OCI-LY3 (cell line): Measurements from ENCODE around the gene LSR.

ENCODE experiments used
- H2AFZ ChIP-seq: fragments of 200-600, 300-600 bp; shearing (Covaris generic); 2 replicates; pipeline ENCODE4 v1.6.0; 2014; ENCODE audit warnings: antibody characterized with exemption, low read depth, low read length
- H3K27ac ChIP-seq: fragments of 200-600, 300-600 bp; sonication (generic); 2 replicates; pipeline ENCODE4 v1.5.1; 2014; ENCODE audit warnings: mild to moderate bottlenecking, low read length, moderate library complexity, mixed read lengths
- H3K27me3 ChIP-seq: fragments of 200-600, 300-600 bp; sonication (generic); 2 replicates; pipeline ENCODE4 v1.6.1; 2014; ENCODE audit warnings: low read depth, low read length, mixed read lengths
- H3K36me3 ChIP-seq: fragments of 200-600, 300-600 bp; sonication (generic); replicated peaks from 2 replicates; pipeline ENCODE3; 2014; ENCODE audit warnings: low read depth, low read length, mixed read lengths
- H3K4me1 ChIP-seq: fragments of 300-600, 200-600 bp; sonication (generic); 2 replicates; pipeline ENCODE4 v1.6.1; 2014; ENCODE audit warnings: low read length, mixed read lengths
- H3K4me2 ChIP-seq: fragments of 200-600, 300-600 bp; sonication (generic); 2 replicates; pipeline ENCODE4 v1.6.1; 2014; ENCODE audit warnings: low read length, mixed read lengths
- H3K4me3 ChIP-seq: fragments of 300-600, 200-600 bp; sonication (generic); 2 replicates; pipeline ENCODE4 v1.5.1; 2014; ENCODE audit warnings: antibody characterized with exemption, mild to moderate bottlenecking, low read length, moderate library complexity
- H3K79me2 ChIP-seq: fragments of 300-600, 200-600 bp; shearing (Covaris generic); 2 replicates; pipeline ENCODE4 v1.6.1; 2014; ENCODE audit warnings: mild to moderate bottlenecking, low read length, mixed read lengths
- H3K9ac ChIP-seq: fragments of 300-600, 200-600 bp; shearing (Covaris generic); 2 replicates; pipeline ENCODE4 v1.6.0; 2014; ENCODE audit warnings: mild to moderate bottlenecking, low read length, moderate library complexity
- H3K9me3 ChIP-seq: fragments of 200-600, 300-600 bp; shearing (Covaris generic); 2 replicates; pipeline ENCODE4 v1.6.1; 2014; ENCODE audit warnings: low read length, mixed read lengths; ENCODE audit not compliant: insufficient read depth
- H4K20me1 ChIP-seq: fragments of 200-600, 300-600 bp; sonication (generic); 2 replicates; pipeline ENCODE4 v1.6.1; 2016; ENCODE audit warnings: low read length, mixed read lengths; ENCODE audit not compliant: insufficient read depth
- EZH2phosphoT487 ChIP-seq: fragments of 200-600 bp; shearing (Covaris generic); IDR thresholded peaks from 2 replicates; pipeline ENCODE4 v1.6.1; 2018; ENCODE audit warnings: antibody characterized with exemption, mixed run types, low read depth
- TF ChIP-seq, protein P1 (sequence below): fragments of 200-600, 300-600 bp; sonication (generic); IDR thresholded peaks from 2 replicates; pipeline ENCODE4 v1.5.1; 2014; ENCODE audit warnings: antibody characterized with exemption, low read length, low read depth

Gene LSR

DNA sequence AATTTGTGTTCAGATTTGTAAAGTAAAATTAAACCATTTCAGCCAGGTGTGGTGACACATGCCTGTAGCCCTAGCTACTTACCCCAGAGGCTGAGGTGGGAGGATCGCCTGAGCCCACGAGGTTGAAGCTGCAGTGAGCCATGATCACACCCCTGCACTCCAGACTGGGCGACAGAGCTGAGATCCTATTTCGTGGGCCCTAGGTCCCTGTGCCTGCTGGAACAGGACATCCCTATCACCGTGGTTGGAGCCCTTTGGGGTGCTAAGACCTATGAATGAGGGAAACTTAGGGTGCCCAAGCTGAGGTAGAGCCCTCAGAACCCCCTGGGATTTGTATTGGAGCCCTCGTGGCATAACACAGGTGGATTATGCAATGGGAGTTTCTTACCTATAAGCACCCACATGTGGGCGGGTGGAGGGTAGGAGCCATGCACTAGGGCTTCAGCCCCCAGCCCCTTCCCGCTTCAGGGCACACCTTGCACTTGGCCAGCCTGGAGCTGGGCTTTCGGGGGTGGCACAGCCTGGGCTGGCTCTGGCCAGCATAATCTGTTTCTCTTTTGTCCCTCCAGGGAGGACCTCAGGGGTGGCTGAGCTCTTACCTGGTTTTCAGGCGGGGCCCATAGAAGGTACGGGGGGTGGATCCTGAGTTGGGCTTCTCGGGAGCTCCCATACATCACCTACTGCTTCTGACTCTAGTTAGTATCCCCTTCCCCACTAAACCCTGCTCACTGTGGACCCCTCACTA, 12.7 kb downstream of the LSR start:
- no peak overlapping the region for H3K9ac ChIP-seq
- H3K36me3 ChIP-seq = peaks cover 3% of the 10 kb centered on the region
- TF ChIP-seq EZH2phosphoT487 = no peak
- TF ChIP-seq, protein P1, sequence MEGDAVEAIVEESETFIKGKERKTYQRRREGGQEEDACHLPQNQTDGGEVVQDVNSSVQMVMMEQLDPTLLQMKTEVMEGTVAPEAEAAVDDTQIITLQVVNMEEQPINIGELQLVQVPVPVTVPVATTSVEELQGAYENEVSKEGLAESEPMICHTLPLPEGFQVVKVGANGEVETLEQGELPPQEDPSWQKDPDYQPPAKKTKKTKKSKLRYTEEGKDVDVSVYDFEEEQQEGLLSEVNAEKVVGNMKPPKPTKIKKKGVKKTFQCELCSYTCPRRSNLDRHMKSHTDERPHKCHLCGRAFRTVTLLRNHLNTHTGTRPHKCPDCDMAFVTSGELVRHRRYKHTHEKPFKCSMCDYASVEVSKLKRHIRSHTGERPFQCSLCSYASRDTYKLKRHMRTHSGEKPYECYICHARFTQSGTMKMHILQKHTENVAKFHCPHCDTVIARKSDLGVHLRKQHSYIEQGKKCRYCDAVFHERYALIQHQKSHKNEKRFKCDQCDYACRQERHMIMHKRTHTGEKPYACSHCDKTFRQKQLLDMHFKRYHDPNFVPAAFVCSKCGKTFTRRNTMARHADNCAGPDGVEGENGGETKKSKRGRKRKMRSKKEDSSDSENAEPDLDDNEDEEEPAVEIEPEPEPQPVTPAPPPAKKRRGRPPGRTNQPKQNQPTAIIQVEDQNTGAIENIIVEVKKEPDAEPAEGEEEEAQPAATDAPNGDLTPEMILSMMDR = no peak

DNA sequence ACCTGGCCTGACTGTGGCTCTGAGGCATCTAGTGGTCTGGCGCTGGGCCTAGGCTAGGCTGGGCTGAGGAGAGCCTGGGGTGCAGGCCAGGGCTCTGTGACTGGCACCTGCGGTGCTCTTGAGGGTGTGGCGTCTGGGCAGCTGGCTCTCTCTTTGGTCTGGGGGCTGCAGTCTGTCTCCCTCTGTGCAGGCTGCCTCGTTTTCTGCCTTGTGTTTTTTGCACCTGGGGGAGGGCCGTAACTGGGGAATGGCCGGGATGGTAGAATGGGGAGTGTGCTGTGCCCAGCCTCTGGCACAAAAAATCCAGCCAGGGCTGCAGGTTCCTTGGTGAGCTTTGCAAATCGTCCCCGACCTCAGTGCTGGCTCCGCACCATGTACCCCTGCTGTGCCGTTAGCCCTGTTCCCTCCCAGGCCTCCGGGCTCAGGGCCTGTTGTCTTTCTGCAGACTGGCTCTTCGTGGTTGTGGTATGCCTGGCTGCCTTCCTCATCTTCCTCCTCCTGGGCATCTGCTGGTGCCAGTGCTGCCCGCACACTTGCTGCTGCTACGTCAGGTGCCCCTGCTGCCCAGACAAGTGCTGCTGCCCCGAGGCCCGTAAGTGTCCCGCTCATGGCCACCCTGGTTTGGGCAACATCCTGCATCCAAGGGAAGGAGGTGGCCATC, 13.4 kb downstream of the LSR start:
- Histone ChIP-seq H3K9ac (no peak overlapping the region), H3K36me3 (peaks cover 3% of the 10 kb centered on the region), H3K27ac (no peak overlapping the region), H3K79me2 (peaks cover 6% of the 10 kb centered on the region), H3K9me3 (no peaks in the 10 kb centered on the region), H3K4me1 (peaks cover 9% of the 10 kb centered on the region; the same call in 1 of the 2 replicates), H3K4me3 (no peak overlapping the region), H3K27me3 (no peaks in the 10 kb centered on the region), H4K20me1 (no peaks in the 10 kb centered on the region), H2AFZ (no peak overlapping the region), H3K4me2 (no peak overlapping the region)
- TF ChIP-seq EZH2phosphoT487 = no peak
- TF ChIP-seq, protein P1 = no peak

More for the DNA sequence above, 12.7 kb downstream of the LSR start:
- H2AFZ ChIP-seq = no peak overlapping the region
- H3K4me3 ChIP-seq = no peak overlapping the region
- H3K4me1 ChIP-seq = peaks cover 6% of the 10 kb centered on the region; the same call in 1 of the 2 replicates
- no peaks in the 10 kb centered on the region for H3K9me3 ChIP-seq
- H3K27me3 ChIP-seq = no peaks in the 10 kb centered on the region
- no peak overlapping the region for H3K4me2 ChIP-seq
- no peaks in the 10 kb centered on the region for H4K20me1 ChIP-seq
- no peak overlapping the region for H3K27ac ChIP-seq
- no peaks in the 10 kb centered on the region for H3K79me2 ChIP-seq

DNA sequence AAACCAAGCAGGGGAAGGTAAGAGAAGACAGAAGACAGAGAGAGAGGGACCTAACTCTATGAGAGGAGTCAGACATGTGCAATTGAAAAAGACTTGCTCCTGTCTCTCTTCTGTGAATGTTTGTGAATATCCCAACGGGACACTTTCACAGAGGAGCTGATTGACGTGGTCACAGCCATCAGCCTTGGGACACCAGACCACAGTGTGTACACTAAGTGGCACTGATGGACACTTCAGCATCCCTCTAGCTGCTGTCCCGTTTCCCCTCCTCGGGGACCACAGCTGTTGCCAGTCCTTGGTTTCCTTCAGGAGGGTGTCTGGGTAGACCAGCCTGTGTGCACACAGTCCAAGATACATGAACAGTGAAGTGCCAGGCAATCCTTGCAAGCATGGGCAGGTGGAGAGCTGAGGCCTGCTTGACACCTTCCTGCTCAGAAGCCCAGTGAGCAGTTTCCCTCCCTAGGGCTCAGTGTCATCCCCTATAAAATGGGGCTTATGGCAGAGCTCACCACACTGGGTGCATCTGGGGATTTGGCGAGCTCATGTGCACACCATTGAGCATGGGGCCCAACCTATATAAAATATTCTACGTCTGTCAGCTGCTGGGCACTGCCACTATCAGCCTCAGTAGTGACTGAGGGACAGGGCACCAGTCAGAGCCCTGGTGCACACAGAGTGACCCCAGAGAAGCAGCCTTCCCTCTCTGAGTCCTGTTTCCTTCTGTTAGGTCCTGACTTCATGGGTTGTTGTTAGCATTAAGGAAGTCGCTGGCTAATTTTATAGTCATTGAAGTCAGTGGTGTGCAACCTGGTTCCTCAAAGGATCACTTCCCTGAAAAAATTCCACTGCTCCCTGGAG, 15.7 kb downstream of the LSR start:
- H3K36me3 ChIP-seq = peaks cover 3% of the 10 kb centered on the region
- TF ChIP-seq, protein P1 = no peak
- no peak for TF ChIP-seq EZH2phosphoT487

More for the DNA sequence above, 15.7 kb downstream of the LSR start:
- Histone ChIP-seq H4K20me1 (no peaks in the 10 kb centered on the region), H3K9ac (no peak overlapping the region), H3K27ac (no peak overlapping the region), H3K4me2 (no peak overlapping the region), H3K4me3 (no peak overlapping the region), H2AFZ (no peak overlapping the region), H3K27me3 (no peaks in the 10 kb centered on the region), H3K4me1 (peaks cover 9% of the 10 kb centered on the region; the same call in 1 of the 2 replicates), H3K9me3 (no peaks in the 10 kb centered on the region), H3K79me2 (peaks cover 13% of the 10 kb centered on the region)
